IMR-90 (cell line): ENCODE results near the gene SOX6. TPM values are rescaled to one million over a fixed set of nuclear protein-coding genes. Genes with fewer than 3 reads are reported as not detected.

Experiments used
- ATAC-seq: fragments of 200-7000 bp; cut with Tn5 transposase; 2 replicates; pipeline ENCODE4 v1.9.1; 2020; ENCODE audit warnings: low read depth, mild to moderate bottlenecking, moderate library complexity
- BruUV-seq: library from RNA; stranded (reverse); fragments of 400-500 nt; replicated peaks from 2 replicates; lab custom pipeline; 2021; lab: Mats Ljungman, UMichigan
- CTCF ChIA-PET: fragments of 300-600 bp; formaldehyde crosslinking; extraction: SDS; loops from one replicate; lab custom pipeline; 2021; ENCODE audit warnings: antibody characterized with exemption; lab: Yijun Ruan, JAX
- POLR2A ChIA-PET: fragments of 300-600 bp; sonication (Branson Sonifier 250); formaldehyde crosslinking; loops from one replicate; lab custom pipeline; 2022; ENCODE audit warnings: antibody characterized with exemption; ENCODE audit not compliant: unreplicated experiment; lab: Charles Lee
- DNase-seq: peaks from one replicate; pipeline ENCODE4 v3.0.0; 2013
- H2AFZ ChIP-seq: replicated peaks from 2 replicates; pipeline ENCODE3; 2013; ENCODE audit warnings: low read length, mild to moderate bottlenecking; ENCODE audit not compliant: poor library complexity
- H2AK5ac ChIP-seq: 2 replicates; pipeline ENCODE4 v1.6.1; 2013; ENCODE audit warnings: low read depth, low read length, inconsistent platforms
- H2AK9ac ChIP-seq: replicated peaks from 2 replicates; pipeline ENCODE3; 2013; ENCODE audit warnings: mild to moderate bottlenecking, low read depth, low read length, moderate library complexity; ENCODE audit not compliant: poor library complexity
- H2BK120ac ChIP-seq: 2 replicates; pipeline ENCODE4 v1.6.1; 2013; ENCODE audit warnings: low read depth, low read length, inconsistent platforms
- H2BK15ac ChIP-seq: 3 replicates; pipeline ENCODE4 v1.6.1; 2013; ENCODE audit warnings: low read depth, low read length, inconsistent platforms
- H2BK20ac ChIP-seq: 2 replicates; pipeline ENCODE4 v1.6.1; 2013; ENCODE audit warnings: low read depth, mild to moderate bottlenecking, inconsistent platforms, low read length, moderate library complexity
- H2BK5ac ChIP-seq: 2 replicates; pipeline ENCODE4 v1.6.1; 2013; ENCODE audit warnings: mild to moderate bottlenecking, low read depth, low read length, inconsistent platforms; ENCODE audit not compliant: poor library complexity, severe bottlenecking
- H3K14ac ChIP-seq: replicated peaks from 2 replicates; pipeline ENCODE4 v1.6.1; 2013; ENCODE audit warnings: low read depth, low read length, inconsistent platforms
- H3K18ac ChIP-seq: 2 replicates; pipeline ENCODE4 v1.6.1; 2013; ENCODE audit warnings: low read depth, low read length, control low read depth
- H3K23ac ChIP-seq: 2 replicates; pipeline ENCODE4 v1.6.1; 2013; ENCODE audit warnings: low read depth, low read length, inconsistent platforms
- H3K27ac ChIP-seq: 2 replicates; pipeline ENCODE4 v1.5.1; 2013; ENCODE audit warnings: mild to moderate bottlenecking, control low read depth, low read length; ENCODE audit not compliant: insufficient read depth
- H3K27me3 ChIP-seq: 2 replicates; pipeline ENCODE4 v1.6.1; 2013; ENCODE audit warnings: low read length; ENCODE audit not compliant: control insufficient read depth, insufficient read depth
- H3K36me3 ChIP-seq: 2 replicates; pipeline ENCODE4 v1.6.1; 2013; ENCODE audit warnings: low read length, mixed read lengths; ENCODE audit not compliant: control insufficient read depth, insufficient read depth
- H3K4ac ChIP-seq: 2 replicates; pipeline ENCODE4 v1.6.1; 2013; ENCODE audit warnings: low read depth, low read length, inconsistent platforms
- H3K4me1 ChIP-seq: 2 replicates; pipeline ENCODE4 v1.6.1; 2013; ENCODE audit warnings: low read length, mixed read lengths; ENCODE audit not compliant: control insufficient read depth, insufficient read depth
- H3K4me2 ChIP-seq: 2 replicates; pipeline ENCODE4 v1.6.1; 2013; ENCODE audit warnings: low read depth, mild to moderate bottlenecking, control low read depth, low read length, moderate library complexity
- H3K4me3 ChIP-seq: 2 replicates; pipeline ENCODE4 v1.5.1; 2013; ENCODE audit warnings: low read depth, mild to moderate bottlenecking, control low read depth, low read length, moderate library complexity; ENCODE audit not compliant: insufficient read depth
- H3K56ac ChIP-seq: 2 replicates; pipeline ENCODE4 v1.6.1; 2013; ENCODE audit warnings: low read length, inconsistent platforms; ENCODE audit not compliant: insufficient read depth; ENCODE audit errors: extremely low read depth
- H3K79me1 ChIP-seq, 2 experiments: 2 replicates each; pipeline ENCODE4 v1.6.1; 2013; ENCODE audit warnings: low read length in 2 of 2, inconsistent platforms in 1 of 2, low read depth in 1 of 2
- H3K9ac ChIP-seq: 2 replicates; pipeline ENCODE4 v1.6.1; 2013; ENCODE audit warnings: low read depth, low read length, control low read depth
- H3K9me1 ChIP-seq: 2 replicates; pipeline ENCODE4 v1.6.1; 2013; ENCODE audit warnings: low read length, inconsistent platforms; ENCODE audit not compliant: insufficient read depth
- H3K9me3 ChIP-seq: 2 replicates; pipeline ENCODE4 v1.6.1; 2013; ENCODE audit warnings: low read length; ENCODE audit not compliant: control insufficient read depth, insufficient read depth
- H4K20me1 ChIP-seq: 2 replicates; pipeline ENCODE4 v1.6.1; 2013; ENCODE audit warnings: low read length, inconsistent platforms; ENCODE audit not compliant: insufficient read depth
- H4K5ac ChIP-seq: 2 replicates; pipeline ENCODE4 v1.6.1; 2013; ENCODE audit warnings: mild to moderate bottlenecking, low read depth, low read length, control low read depth
- H4K8ac ChIP-seq, 2 experiments: 2 replicates each; pipeline ENCODE4 v1.6.1; 2013; ENCODE audit warnings: low read depth in 2 of 2, low read length in 2 of 2, control low read depth in 1 of 2, inconsistent platforms in 1 of 2
- H4K91ac ChIP-seq: 2 replicates; pipeline ENCODE4 v1.6.1; 2013; ENCODE audit warnings: low read depth, low read length, inconsistent platforms; ENCODE audit not compliant: insufficient read depth
- ELK1 ChIP-seq: fragments of 150-350 bp; IDR thresholded peaks from 2 replicates; pipeline ENCODE4 v1.6.1; 2016; ENCODE audit warnings: low read depth, mild to moderate bottlenecking, low read length, moderate library complexity, borderline replicate concordance
- SMC3 ChIP-seq: fragments of 150-350 bp; IDR thresholded peaks from 2 replicates; pipeline ENCODE4 v1.6.1; 2016; ENCODE audit warnings: low read depth, mild to moderate bottlenecking, antibody characterized with exemption, low read length, moderate library complexity
- WGBS, 2 experiments: methylation state at CpG; one replicate each; pipeline versions ENCODE4 v1.1.5 to v1.1.7; 2013; ENCODE audit warnings: missing lambda C conversion rate in 2 of 2; ENCODE audit not compliant: insufficient read length in 1 of 2; ENCODE audit errors: extremely low coverage in 2 of 2; 5-methylcytosine and 5-hydroxymethylcytosine counted together
- dilution Hi-C: fragments of 300-500 bp; cut with HindIII; formaldehyde crosslinking; loops from one replicate; pipeline ENCODE4 v1.14.3; 2018; ENCODE audit warnings: low sequenced_read_pairs; ENCODE audit not compliant: unreplicated experiment
- in situ Hi-C: fragments of 300-500 bp; cut with MboI; formaldehyde crosslinking; loops from 3 replicates; pipeline ENCODE4 v1.14.3; 2019; ENCODE audit warnings: low sequenced_read_pairs, inconsistent platforms, mixed read lengths
- intact Hi-C: fragments of 100-400 bp; cut with micrococcal nuclease; formaldehyde crosslinking; loops from 2 replicates; pipeline ENCODE4 v1.10.0; 2022
- polyA plus RNA-seq, 3 experiments: library from polyadenylated mRNA; depleted of rRNA; stranded (reverse); fragments of >200 nt; gene quantifications; 2 replicates each; pipeline ENCODE4 v1.2.3, GENCODE V29; 2012; ENCODE audit warnings: low replicate concordance in 1 of 3
- total RNA-seq: library from RNA; depleted of rRNA; stranded (reverse); fragments of >200 nt; gene quantifications from 2 replicates; pipeline ENCODE4 v1.2.3, GENCODE V29; 2012

SOX6 gene
- total and polyA plus RNA-seq, 2 of the 4 experiments (the other 2 are of a cell fraction) = 1.7 to 7.7 TPM

GRCh38 chr11:16153951-16154350, 202.4 kb downstream of the SOX6 start:
- H3K56ac ChIP-seq = no peak overlapping the region
- H3K27me3 ChIP-seq = no peaks in the 10 kb centered on the region
- no peak overlapping the region for H2AFZ ChIP-seq
- H4K5ac ChIP-seq = no peak overlapping the region
- no peak overlapping the region for H2BK15ac ChIP-seq
- no peak overlapping the region for H2BK120ac ChIP-seq
- H3K14ac ChIP-seq = no peak overlapping the region
- DNase-seq (no peak), ATAC-seq (no peak)
- H4K91ac ChIP-seq = no peak overlapping the region
- BruUV-seq = no TSS peak
- no peaks in the 10 kb centered on the region; the same call in 1 of the 2 replicates for H3K4me1 ChIP-seq
- in situ Hi-C loops = no loop called here
- TF ChIP-seq ELK1 (no peak), SMC3 (no peak)
- ChIA-PET POLR2A (no interaction called here), CTCF (no interaction called here)
- no peak overlapping the region for H3K4me2 ChIP-seq
- no peak overlapping the region for H4K8ac ChIP-seq
- intact Hi-C loops = no loop called here
- dilution Hi-C loops = no loop called here
- H3K9me1 ChIP-seq = no peaks in the 10 kb centered on the region
- no peaks in the 10 kb centered on the region for H3K36me3 ChIP-seq
- no peak overlapping the region for H3K4ac ChIP-seq
- no peak overlapping the region for H2BK20ac ChIP-seq
- H3K23ac ChIP-seq = no peak overlapping the region
- H2BK5ac ChIP-seq = no peak overlapping the region
- no peaks in the 10 kb centered on the region for H4K20me1 ChIP-seq
- no peaks in the 10 kb centered on the region for H3K79me1 ChIP-seq
- no peak overlapping the region for H3K4me3 ChIP-seq
- no peak overlapping the region for H3K18ac ChIP-seq
- H3K27ac ChIP-seq = no peak overlapping the region
- WGBS, 2 experiments = no CpG with 5 or more reads among the region's 2 CpGs
- H3K9me3 ChIP-seq = no peaks in the 10 kb centered on the region
- H2AK9ac ChIP-seq = no peak overlapping the region
- H3K9ac ChIP-seq = no peak overlapping the region
- no peak overlapping the region for H2AK5ac ChIP-seq
